Epidermal melanocyte (primary cell): Measurements from ENCODE around the gene CDH1.

Experiments used
- DNase-seq: peaks from one replicate; pipeline ENCODE4 v3.0.0; 2011; ENCODE audit warnings: low spot score; ENCODE audit not compliant: insufficient read length

The CDH1 gene

DNA sequence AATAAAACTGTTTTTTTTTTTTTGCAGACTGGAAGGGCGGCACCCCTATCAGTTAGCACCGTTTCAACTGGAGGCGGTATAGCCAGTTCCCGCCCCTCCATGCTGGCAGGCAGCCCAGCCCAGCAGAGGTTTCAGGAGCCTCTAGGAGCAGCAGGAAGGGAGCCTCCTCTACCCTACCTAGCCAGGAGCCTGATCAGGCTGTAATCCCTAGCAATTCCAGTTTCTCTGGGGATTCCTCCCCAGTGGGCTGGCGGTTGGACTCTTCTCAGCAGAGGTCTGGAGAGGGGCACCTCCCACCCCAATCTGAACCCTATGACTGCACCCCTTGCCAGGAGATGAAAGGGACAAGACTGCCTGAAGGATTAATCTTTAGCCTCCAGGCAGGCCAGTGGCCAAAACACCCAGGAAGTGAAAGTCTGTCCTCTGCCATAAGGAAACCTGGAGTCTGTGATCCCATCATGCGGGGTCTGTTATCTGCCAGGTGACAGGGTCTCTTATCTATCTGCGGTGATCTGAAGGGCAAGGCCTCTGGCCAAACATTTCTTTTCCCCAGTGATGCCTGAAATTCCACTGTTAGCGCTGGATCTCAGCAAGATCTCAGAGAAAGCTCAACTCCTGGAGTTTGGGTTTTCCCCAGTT, 4.9 kb upstream of the CDH1 start:
- no peak for DNase-seq

DNA sequence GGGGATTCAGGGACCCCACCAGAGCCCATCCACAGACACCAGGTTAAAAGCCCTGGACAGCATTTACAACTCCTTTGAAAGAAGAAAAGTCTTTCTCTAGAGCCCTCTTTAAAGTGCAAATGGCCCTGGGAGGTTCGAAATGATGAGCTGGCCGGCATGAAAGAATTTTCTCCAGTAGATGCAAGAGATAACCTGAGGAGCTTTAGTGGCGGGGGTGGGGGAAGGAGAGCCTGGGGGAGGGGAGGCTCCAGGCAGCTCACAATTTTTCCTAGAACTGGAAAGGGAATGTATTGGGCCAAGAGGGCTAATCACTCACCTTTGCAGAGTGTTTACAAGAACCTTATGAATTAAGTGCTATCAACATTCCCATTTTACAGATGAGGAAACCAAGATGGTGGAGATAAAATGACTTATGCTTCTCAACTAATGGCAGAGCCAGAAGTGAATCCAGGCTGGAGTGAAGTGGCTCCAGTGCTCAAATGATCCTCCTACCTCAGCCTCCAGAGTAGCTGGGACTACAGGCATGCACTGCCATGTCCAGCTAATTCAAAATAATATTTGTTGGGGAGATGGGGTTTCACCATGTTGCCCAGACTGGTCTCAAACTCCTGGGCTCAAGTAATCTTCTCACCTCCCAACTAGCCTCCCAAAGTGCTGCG, 4.2 kb upstream of the CDH1 start:
- no peak for DNase-seq

DNA sequence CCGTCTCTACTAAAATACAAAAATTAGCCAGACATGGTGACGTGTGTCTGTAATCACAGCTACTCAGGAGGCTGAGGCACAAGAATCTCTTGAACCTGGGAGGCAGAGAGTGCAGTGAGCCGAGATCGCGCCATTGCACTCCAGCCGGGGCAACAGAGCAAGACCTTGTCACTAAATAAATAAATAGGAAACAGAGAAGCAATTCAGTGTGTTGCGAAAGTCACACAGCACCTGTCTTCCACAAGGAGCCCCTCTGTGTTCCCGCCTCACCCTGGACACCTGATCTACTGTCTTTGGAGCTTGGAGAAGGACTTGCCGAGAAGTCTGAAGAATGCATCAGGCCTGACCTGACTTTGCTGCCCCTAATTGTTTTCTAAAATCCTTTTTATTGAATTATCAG, 3.5 kb upstream of the CDH1 start:
- DNase-seq, result no peak

DNA sequence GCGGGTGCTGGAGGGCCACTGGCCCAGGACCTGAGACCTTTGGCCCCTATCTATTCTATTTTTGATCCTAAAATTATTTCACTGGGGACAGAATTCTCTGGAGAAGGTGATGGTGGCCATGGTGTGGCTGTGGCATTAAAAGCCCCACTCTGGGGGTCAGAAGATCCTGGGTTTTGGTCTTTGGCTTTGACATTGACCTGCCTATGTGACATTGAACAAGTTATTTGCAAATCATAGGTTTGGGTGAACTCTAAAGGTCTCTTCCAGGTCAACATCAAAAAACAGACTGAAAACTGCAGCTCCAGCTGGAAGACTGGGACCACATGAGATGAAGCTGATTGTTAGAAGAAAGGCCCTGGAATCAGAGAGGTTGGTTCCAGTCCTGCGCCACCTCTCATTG, 2.3 kb upstream of the CDH1 start:
- DNase-seq, result no peak

DNA sequence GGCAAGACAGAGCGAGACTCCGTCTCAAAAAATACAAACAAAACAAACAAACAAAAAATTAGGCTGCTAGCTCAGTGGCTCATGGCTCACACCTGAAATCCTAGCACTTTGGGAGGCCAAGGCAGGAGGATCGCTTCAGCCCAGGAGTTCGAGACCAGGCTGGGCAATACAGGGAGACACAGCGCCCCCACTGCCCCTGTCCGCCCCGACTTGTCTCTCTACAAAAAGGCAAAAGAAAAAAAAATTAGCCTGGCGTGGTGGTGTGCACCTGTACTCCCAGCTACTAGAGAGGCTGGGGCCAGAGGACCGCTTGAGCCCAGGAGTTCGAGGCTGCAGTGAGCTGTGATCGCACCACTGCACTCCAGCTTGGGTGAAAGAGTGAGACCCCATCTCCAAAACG, 531 bp upstream of the CDH1 start:
- DNase-seq, result no peak

DNA sequence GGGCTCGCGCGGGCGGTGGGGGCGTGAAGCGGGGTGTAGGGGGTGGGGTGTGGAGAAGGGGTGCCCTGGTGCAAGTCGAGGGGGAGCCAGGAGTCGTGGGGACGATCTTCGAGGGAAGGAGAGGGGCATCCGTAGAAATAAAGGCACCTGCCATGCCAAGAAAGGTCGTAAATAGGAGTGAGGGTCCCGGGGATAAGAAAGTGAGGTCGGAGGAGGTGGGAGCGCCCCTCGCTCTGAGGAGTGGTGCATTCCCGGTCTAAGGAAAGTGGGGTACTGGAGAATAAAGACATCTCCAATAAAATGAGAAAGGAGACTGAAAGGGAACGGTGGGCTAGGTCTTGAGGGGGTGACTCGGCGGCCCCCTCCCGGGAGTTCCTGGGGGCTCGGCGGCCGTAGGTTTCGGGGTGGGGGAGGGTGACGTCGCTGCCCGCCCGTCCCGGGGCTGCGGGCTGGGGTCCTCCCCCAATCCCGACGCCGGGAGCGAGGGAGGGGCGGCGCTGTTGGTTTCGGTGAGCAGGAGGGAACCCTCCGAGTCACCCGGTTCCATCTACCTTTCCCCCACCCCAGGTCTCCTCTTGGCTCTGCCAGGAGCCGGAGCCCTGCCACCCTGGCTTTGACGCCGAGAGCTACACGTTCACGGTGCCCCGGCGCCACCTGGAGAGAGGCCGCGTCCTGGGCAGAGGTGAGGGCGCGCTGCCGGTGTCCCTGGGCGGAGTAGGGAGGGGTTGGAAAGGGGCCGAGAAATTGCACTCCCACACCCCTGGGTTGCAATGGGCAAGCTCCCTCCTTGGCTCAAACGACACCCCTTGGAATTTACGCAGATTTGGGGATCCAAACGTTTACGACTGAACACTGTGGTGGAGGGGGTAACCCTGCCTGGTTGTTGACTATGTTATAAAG, 888 bp downstream of the CDH1 start:
- DNase-seq, result no peak

DNA sequence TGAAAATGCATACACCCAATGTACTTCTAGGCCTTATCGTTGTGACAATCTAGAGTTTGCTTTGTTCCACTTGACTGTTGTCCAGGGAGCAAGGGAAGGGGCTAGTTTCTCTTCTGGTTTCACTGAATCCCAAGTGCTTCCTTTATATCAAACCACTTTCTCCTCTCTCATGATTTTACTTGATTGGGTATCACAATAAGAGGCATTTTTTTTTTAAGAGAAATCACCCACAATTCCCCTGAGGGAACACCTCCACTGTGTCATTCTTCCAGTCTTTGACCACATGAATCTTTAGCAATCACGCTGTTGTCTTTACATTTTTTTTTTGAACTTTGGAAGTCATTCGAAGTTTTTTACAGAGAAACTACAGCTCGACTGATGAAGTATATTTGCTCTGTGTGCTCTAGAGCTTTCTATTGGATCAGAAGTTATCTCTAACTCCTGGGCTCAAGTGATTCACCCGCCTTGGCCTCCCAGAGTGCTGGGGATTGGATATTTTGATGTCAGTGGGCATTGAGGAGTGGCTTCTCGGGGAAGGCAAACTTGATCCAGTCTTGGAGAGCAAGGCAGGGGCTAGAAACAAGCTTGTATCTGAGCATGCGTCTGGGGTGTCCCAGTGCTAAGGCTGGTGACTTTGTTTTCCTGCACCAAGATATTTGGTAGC, 3.0 kb downstream of the CDH1 start:
- DNase-seq, result no peak

DNA sequence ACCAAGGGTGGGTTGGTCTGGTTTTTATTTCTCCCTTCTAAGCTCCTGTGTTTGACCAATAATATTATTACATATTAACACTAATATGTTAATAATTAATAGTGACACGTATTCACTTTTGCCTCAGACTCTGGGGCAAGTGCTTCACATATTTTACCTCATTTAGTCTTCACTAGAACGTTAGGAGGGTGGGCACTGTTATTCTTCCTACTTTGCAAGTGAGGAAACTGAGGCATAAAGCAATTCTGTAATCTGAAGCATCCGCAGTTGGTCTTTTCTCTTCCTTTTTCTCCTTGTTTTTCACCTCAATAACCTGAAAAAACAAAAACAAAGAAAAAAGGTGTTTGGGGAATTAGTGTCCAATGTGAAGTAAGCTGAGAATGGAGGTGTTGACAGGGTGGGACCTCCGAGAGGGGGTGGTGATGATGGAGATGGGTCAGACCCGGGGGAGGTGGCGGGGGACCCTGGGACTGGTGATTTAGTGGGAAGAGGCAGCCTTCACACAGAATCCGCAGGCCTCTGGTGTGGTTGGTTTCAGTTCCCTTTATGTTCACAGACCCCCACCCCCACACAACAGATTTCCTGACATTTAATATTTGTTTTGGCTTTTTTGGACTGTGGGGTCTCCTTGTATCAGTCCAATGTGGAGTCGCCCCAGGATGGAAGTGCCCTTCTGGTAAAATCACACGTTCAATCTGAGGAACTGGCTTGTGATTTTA, 3.7 kb downstream of the CDH1 start:
- no peak for DNase-seq

DNA sequence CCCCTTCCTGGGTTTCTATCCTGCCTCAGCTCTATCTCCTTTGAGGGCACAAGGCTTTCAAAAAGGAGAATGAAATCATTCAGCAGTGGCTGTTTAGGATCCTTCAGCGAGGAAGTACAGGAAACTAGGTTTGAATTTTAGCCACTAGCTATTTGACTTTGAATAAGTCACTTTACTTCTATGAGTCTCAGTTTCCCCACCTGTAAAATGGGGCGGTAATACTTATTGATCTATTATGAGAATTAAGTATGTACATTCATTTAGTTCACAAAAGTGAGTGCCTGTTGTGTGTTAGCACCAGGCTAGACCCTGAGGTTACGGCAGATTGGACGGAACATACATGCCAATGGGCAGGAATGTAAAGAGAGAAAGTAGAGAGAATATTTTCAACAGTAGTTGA, 6.6 kb downstream of the CDH1 start:
- no peak for DNase-seq

DNA sequence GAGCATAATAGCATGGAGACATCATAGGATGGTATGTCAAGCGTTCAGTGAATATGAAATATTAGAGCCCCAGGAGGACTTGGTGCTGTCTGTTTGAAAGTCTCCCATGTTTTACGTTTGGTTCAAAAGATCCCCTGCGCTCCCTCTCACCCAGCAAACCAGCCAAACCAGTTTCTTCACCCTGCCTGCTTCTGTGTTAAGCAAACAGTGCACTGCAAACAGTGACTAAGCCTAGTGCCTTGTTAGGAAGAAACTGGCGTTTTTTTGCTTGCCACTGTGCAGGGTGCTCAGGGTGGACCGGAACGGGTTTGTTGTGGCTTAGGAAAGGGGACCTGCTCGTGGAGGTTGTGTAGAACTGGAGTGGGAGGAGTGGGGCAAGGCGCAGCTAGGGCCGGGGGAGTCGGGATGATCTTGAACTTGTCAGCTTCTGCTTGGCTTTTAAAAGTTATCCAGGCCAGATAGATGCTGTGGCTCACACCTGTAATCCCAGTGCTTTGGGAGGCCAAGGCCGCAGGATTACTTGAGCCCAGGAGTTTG, 7.7 kb downstream of the CDH1 start:
- DNase-seq, result no peak

DNA sequence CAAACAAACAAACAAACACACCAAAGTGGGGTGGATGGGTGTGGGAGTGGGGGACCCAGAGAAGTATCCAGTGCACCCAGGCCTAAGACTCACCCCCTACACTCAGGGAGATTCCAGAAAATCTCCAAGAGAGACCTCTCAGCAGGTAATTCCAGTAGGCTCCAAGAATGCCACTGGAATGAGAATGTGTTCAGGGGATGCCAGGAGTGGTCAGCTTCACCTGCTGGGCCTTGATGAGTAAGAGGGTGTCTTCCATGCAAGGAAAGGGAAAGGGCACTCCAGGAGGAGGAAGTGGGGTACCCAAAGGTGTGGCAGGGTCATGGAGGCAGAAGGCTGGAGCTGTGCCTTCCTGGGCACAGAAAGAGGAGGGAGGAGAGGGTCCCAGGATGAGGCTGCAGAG, 9.9 kb downstream of the CDH1 start:
- DNase-seq, result no peak

DNA sequence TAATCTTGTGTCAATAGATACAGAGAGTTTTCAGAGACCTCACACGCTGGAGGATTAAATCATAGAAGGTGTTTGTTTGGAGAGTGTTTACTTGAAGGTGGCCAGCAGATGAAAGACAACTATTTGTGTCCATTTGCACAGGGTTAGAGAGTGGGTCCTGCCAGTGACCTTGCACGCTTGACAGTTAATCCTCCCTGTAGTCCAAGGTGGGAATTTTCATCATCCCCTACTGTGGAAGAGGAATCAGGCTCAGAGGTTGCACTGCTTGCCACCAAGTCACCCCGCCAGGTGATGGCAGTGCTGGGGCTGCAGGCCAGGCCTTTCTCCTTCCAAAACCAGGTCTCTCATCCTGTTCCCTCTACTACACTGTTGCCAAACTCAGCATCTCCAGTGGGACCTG, 12.3 kb downstream of the CDH1 start:
- DNase-seq, result no peak

DNA sequence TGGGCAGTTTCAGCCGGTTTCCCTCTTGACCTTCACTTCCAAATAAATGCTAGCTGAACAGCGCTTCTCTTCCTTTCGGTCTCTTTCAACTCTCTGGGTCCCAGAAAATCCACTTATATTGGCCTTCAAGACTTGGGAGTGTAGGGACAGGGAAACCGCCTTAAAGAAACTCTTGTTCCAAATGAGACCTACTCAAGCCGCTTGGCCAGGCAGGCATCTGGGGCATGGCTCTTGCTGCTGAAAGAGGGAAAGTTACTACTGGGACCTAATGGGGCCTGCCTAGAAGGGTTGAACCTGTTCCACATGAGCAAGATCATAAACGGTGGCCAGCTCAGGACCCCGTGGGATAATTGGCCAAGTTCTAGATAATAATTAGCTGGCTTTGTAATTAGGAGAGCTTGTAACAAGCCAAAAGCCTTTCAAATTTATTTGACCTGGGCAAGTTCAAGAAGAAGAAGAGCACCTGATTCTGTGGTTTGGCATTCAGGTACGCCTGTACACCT, 13.2 kb downstream of the CDH1 start:
- DNase-seq, result no peak

DNA sequence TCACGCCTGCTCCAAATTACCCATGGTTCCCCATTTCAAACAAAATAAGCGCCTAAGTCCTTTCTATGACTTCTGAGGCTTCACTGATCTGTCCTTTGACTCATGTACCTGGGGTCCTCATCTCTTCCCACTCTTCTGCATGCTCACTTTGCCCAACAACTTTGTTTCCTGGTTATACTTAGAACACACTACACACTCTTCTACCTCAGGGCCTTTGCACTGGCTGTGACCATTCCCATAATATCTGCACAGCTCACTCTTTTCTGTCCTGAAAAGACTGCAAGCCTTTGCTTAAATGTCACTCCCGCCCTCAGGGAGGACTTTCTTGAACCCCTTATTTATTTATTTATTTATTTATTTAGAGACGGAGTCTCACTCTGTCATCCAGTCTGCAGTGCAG, 14.1 kb downstream of the CDH1 start:
- DNase-seq, result no peak

DNA sequence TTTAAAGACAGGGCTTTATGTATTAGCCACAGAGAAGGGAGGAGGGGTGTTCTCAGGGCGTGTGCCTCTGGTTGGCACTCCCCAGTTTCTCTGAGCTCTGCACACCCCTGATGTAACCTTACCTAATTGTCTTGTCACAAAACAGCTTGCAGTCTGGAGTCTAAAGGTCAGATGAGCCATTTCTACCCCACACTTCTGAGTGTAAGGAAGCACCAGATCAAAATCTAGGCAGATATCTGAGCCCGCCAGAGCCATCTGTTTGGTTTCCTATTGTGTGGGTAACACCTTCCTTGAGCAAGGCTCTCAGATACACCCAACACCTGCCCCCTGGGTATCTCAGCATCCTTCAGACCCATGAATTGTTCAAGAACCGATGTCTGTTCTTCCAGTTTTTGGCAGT, 15.5 kb downstream of the CDH1 start:
- no peak for DNase-seq

DNA sequence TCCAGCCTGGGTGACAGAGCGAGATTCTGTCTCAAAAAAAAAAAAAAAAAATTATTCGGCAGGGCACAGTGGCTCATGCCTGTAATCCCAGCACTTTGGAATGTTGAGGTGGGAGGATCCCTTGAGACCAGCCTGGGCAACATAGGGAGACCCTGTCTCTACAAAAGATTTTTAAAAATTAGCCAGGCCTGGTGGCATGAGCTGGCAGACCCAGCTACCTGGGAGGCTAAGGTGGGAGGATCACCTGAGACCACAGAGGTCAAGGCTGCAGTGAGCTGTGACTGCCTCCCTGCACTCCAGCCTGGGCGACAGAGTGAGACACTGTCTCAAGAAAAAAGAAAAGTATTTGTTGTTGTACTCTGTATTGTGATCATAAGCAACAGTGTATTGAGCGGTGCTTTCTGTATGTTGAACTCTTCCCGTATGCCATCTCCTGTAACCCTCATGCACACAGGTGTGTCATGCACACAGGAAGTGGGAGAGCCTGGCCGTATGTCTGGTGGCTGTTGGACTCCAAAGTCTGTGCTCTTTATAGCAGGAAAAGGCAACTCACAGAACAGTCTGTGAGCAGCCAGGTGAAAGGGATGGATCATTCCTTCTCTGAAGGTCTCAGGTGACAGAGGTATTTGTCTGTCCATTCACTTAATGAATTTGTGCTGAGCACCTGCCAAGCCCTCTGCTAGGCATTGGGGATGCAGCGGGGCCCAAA, 17.1 kb downstream of the CDH1 start:
- DNase-seq, result no peak

DNA sequence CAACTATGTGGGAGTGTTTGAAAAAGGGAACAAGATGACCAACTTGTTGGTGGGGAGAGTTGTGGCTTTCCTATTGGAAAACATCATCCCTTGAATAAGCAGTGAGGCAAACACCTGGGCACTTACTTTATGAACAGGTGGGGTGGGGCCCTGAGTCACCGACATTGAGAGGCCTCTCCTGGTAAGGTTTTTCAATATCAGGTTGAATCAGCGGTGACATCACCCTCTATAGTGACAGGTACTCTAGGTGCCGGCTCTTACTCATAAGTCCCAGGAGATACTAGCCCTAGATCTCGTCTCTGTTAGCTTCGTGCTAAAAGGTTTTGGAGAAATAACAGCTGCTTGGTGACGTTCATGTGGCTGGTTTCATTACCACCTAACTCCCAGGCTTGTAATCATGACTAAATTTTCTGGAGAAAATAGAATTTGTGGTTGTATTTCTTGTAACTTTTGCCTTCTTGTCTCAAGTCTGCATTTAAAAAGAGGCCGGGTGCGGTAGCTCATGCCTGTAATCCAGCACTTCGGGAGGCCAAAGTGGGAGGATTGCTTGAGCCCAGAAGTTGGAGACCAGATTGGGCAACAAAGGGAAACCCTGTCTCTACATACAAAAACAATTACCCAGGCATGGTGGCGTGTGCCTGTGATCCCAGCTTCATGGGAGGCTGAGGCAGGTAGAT, 19.3 kb downstream of the CDH1 start:
- DNase-seq, result no peak

DNA sequence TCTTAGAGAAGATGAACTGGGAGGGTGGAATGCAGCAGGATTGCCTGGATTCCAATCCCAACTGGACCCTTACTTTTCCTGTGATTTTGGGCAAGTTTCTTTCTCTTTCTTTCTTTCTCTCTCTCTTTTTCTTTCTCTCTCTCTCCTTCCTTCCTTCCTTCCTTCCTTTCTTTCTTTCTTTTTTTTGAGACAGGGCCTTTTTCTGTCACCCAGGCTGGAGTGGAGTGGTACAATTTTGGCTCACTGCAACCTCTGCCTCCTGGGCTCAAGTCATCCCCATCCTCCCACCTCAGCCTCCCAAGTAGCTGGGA, 20.5 kb downstream of the CDH1 start:
- no peak for DNase-seq

DNA sequence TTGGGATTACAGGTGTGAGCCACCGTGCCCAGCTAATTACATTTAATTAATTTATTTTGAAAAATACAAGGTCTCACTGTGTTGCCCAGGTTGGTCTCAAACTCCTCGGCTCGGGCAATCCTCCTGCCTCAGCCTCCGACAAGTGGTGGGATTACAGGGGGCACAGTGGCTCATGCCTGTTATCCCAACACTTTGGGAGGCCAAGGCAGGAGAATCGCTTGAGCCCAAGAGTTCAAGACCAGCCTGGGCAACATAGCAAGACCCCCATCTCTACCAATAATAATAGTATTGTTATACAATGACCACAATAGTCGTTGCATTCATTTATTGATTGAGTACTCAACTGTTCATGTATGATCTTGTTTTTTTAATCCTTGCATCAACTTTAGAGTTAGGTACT, 22.0 kb downstream of the CDH1 start:
- no peak for DNase-seq
